ENCODE measurements around the gene AZIN2. TPM values are rescaled to one million over a fixed set of nuclear protein-coding genes. Genes with fewer than 3 reads are reported as not detected.

The AZIN2 gene
- total and polyA plus RNA-seq, 4 donors, result 0.68 to 2.6 (median 0.74) TPM

GRCh38 chr1:33060579-33061083 is 20.3 kb upstream of the AZIN2 start:
- no peak overlapping the region for H3K9ac ChIP-seq (ENCODE audit: low read depth in 1 of 2, low read length in 2 of 2)
- 92% methylated on average over 2 of the region's 2 CpGs for WGBS
- no peaks in the 10 kb centered on the region for H3K27me3 ChIP-seq (ENCODE audit: control insufficient read depth in 4 of 4, insufficient read depth in 4 of 4, low read length in 3 of 4)
- no peak overlapping the region for H3K27ac ChIP-seq (ENCODE audit: low read depth in 1 of 2, low read length in 2 of 2)
- no peak overlapping the region for H3K4me3 ChIP-seq (ENCODE audit: low read depth in 1 of 3, low read length in 3 of 3)
- H3K36me3 ChIP-seq (ENCODE audit: control insufficient read depth in 4 of 4, insufficient read depth in 3 of 4, low read depth in 1 of 4, low read length in 3 of 4), result no peaks in the 10 kb centered on the region
- H3K9me3 ChIP-seq (ENCODE audit: control insufficient read depth in 4 of 4, low read length in 3 of 4), result peaks cover 8 to 18% (median 9%) of the 10 kb centered on the region in 4 donors
- no peak for DNase-seq (ENCODE audit: low spot score)
- TF ChIP-seq GABPA (IDR thresholded peaks at IDR 0.05 in 1 of 2, conservative IDR thresholded peaks at IDR 0.05 in 1 of 2) (no peak), RAD21 (IDR thresholded peaks at IDR 0.05) (no peak), FOXA2 (IDR thresholded peaks at IDR 0.05) (no peak), ATF3 (IDR thresholded peaks at IDR 0.05) (no peak), FOXA1 (IDR thresholded peaks at IDR 0.05) (no peak), NR2F2 (IDR thresholded peaks at IDR 0.05) (no peak), EGR1 (IDR thresholded peaks at IDR 0.05; ENCODE audit: low read depth in 2 of 2) (no peak), HNF4G (IDR thresholded peaks at IDR 0.05) (no peak), HNF4A (conservative IDR thresholded peaks at IDR 0.05) (no peak), JUND (IDR thresholded peaks at IDR 0.05) (no peak), TAF1 (conservative IDR thresholded peaks at IDR 0.05) (no peak)
- TF ChIP-seq, protein P1, sequence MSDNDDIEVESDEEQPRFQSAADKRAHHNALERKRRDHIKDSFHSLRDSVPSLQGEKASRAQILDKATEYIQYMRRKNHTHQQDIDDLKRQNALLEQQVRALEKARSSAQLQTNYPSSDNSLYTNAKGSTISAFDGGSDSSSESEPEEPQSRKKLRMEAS (IDR thresholded peaks at IDR 0.05), result no peak
- TF ChIP-seq, protein P2, sequence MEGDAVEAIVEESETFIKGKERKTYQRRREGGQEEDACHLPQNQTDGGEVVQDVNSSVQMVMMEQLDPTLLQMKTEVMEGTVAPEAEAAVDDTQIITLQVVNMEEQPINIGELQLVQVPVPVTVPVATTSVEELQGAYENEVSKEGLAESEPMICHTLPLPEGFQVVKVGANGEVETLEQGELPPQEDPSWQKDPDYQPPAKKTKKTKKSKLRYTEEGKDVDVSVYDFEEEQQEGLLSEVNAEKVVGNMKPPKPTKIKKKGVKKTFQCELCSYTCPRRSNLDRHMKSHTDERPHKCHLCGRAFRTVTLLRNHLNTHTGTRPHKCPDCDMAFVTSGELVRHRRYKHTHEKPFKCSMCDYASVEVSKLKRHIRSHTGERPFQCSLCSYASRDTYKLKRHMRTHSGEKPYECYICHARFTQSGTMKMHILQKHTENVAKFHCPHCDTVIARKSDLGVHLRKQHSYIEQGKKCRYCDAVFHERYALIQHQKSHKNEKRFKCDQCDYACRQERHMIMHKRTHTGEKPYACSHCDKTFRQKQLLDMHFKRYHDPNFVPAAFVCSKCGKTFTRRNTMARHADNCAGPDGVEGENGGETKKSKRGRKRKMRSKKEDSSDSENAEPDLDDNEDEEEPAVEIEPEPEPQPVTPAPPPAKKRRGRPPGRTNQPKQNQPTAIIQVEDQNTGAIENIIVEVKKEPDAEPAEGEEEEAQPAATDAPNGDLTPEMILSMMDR (IDR thresholded peaks at IDR 0.05; ENCODE audit: low read depth, low read length, missing input control), result no peak
- peaks cover 0 to 9% (median 0%) of the 10 kb centered on the region in 4 donors for H3K4me1 ChIP-seq (ENCODE audit: control insufficient read depth in 4 of 4, insufficient read depth in 4 of 4, low read length in 3 of 4)

GRCh38 chr1:33061834-33062233 is 19.1 kb upstream of the AZIN2 start:
- Histone ChIP-seq H3K36me3 (ENCODE audit: control insufficient read depth in 4 of 4, insufficient read depth in 3 of 4, low read depth in 1 of 4, low read length in 3 of 4) (no peaks in the 10 kb centered on the region), H3K9ac (ENCODE audit: low read depth in 1 of 2, low read length in 2 of 2) (no peak overlapping the region), H3K27me3 (ENCODE audit: control insufficient read depth in 4 of 4, insufficient read depth in 4 of 4, low read length in 3 of 4) (no peaks in the 10 kb centered on the region), H3K27ac (ENCODE audit: low read depth in 1 of 2, low read length in 2 of 2) (no peak overlapping the region), H3K4me1 (ENCODE audit: control insufficient read depth in 4 of 4, insufficient read depth in 4 of 4, low read length in 3 of 4) (peaks cover 0 to 4% (median 0%) of the 10 kb centered on the region in 4 donors), H3K9me3 (ENCODE audit: control insufficient read depth in 4 of 4, low read length in 3 of 4) (peaks cover 8 to 23% (median 9%) of the 10 kb centered on the region in 4 donors), H3K4me3 (ENCODE audit: low read depth in 1 of 3, low read length in 3 of 3) (no peak overlapping the region)
- DNase-seq (ENCODE audit: low spot score), result no peak
- TF ChIP-seq RAD21 (IDR thresholded peaks at IDR 0.05) (no peak), GABPA (IDR thresholded peaks at IDR 0.05 in 1 of 2, conservative IDR thresholded peaks at IDR 0.05 in 1 of 2) (no peak), NR2F2 (IDR thresholded peaks at IDR 0.05) (no peak), YY1 (IDR thresholded peaks at IDR 0.05) (no peak), HNF4A (conservative IDR thresholded peaks at IDR 0.05) (no peak), ZBTB33 (IDR thresholded peaks at IDR 0.05) (no peak), RXRA (IDR thresholded peaks at IDR 0.05) (no peak), TAF1 (conservative IDR thresholded peaks at IDR 0.05) (no peak), SP1 (IDR thresholded peaks at IDR 0.05) (no peak), ATF3 (IDR thresholded peaks at IDR 0.05) (no peak), JUND (IDR thresholded peaks at IDR 0.05) (no peak), FOXA1 (IDR thresholded peaks at IDR 0.05) (no peak), EGR1 (IDR thresholded peaks at IDR 0.05; ENCODE audit: low read depth in 2 of 2) (no peak), FOXA2 (IDR thresholded peaks at IDR 0.05) (no peak), HNF4G (IDR thresholded peaks at IDR 0.05) (no peak)
- TF ChIP-seq, protein P3, sequence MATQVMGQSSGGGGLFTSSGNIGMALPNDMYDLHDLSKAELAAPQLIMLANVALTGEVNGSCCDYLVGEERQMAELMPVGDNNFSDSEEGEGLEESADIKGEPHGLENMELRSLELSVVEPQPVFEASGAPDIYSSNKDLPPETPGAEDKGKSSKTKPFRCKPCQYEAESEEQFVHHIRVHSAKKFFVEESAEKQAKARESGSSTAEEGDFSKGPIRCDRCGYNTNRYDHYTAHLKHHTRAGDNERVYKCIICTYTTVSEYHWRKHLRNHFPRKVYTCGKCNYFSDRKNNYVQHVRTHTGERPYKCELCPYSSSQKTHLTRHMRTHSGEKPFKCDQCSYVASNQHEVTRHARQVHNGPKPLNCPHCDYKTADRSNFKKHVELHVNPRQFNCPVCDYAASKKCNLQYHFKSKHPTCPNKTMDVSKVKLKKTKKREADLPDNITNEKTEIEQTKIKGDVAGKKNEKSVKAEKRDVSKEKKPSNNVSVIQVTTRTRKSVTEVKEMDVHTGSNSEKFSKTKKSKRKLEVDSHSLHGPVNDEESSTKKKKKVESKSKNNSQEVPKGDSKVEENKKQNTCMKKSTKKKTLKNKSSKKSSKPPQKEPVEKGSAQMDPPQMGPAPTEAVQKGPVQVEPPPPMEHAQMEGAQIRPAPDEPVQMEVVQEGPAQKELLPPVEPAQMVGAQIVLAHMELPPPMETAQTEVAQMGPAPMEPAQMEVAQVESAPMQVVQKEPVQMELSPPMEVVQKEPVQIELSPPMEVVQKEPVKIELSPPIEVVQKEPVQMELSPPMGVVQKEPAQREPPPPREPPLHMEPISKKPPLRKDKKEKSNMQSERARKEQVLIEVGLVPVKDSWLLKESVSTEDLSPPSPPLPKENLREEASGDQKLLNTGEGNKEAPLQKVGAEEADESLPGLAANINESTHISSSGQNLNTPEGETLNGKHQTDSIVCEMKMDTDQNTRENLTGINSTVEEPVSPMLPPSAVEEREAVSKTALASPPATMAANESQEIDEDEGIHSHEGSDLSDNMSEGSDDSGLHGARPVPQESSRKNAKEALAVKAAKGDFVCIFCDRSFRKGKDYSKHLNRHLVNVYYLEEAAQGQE (IDR thresholded peaks at IDR 0.05), result no peak
- TF ChIP-seq, protein P1 (IDR thresholded peaks at IDR 0.05), result no peak
- TF ChIP-seq, protein P2 (IDR thresholded peaks at IDR 0.05; ENCODE audit: low read depth, low read length, missing input control), result no peak

Measured in liver (tissue), 9 donors.